HFFc6 (cell line): ENCODE results near the gene SERPINA5. TPM values are rescaled to one million over a fixed set of nuclear protein-coding genes. Genes with fewer than 3 reads are reported as not detected.

Experiments
- DNase-seq: peaks from one replicate; pipeline ENCODE4 v3.0.0-alpha.2; 2018
- H3K27ac Mint-ChIP-seq: 2 replicates; pipeline ENCODE4 v1.8.0; 2020; ENCODE audit warnings: mild to moderate bottlenecking, mixed read lengths
- H3K27me3 Mint-ChIP-seq: 2 replicates; pipeline ENCODE4 v1.8.0; 2021; ENCODE audit warnings: mild to moderate bottlenecking, moderate library complexity, mixed read lengths; ENCODE audit not compliant: insufficient read depth
- H3K36me3 Mint-ChIP-seq: 2 replicates; pipeline ENCODE4 v1.8.0; 2021; ENCODE audit warnings: low read depth, mixed read lengths
- H3K4me1 Mint-ChIP-seq: 2 replicates; pipeline ENCODE4 v1.8.0; 2020; ENCODE audit warnings: low read depth, mixed read lengths
- H3K4me3 Mint-ChIP-seq: 2 replicates; pipeline ENCODE4 v1.8.0; 2020; ENCODE audit warnings: mild to moderate bottlenecking, moderate library complexity, mixed read lengths
- H3K9me3 Mint-ChIP-seq: 2 replicates; pipeline ENCODE4 v1.8.0; 2020; ENCODE audit warnings: mild to moderate bottlenecking, mixed read lengths
- CTCF ChIP-seq: fragments of 200-600 bp; sonication (generic); IDR thresholded peaks from 2 replicates; pipeline ENCODE4 v1.5.0; 2021; ENCODE audit warnings: antibody characterized with exemption, mild to moderate bottlenecking
- total RNA-seq, 6 experiments: library from RNA; stranded (reverse); fragmentation: NEBNext Ultra II Directional; extraction: Animal tissue kit (Norgen Biotek cat#: 25700); gene quantifications; 2 replicates in 1 of 6; 3 replicates in 5 of 6; pipeline ENCODE4 v1.2.3, GENCODE V29; 2021

The SERPINA5 gene
- total RNA-seq, 6 experiments from 2014 or later: not detected

- DNase-seq: no peak
- no peak overlapping the region for H3K4me3 Mint-ChIP-seq
- H3K27me3 Mint-ChIP-seq: no peaks in the 10 kb centered on the region; the same call in 1 of the 2 replicates
- H3K9me3 Mint-ChIP-seq: peaks cover 78% of the 10 kb centered on the region
- TF ChIP-seq CTCF: no peak
- H3K4me1 Mint-ChIP-seq: no peaks in the 10 kb centered on the region
- no peak overlapping the region for H3K27ac Mint-ChIP-seq
- peaks cover 8% of the 10 kb centered on the region; the same call in 1 of the 2 replicates for H3K36me3 Mint-ChIP-seq
Observed at GRCh38 chr14:94562022-94562421, 19.2 kb upstream of the SERPINA5 start.

GRCh38 chr14:94562941-94563883 lies 18.0 kb upstream of the SERPINA5 start:
- no peak overlapping the region for H3K4me3 Mint-ChIP-seq
- H3K36me3 Mint-ChIP-seq: peaks cover 8% of the 10 kb centered on the region; the same call in 1 of the 2 replicates
- no peaks in the 10 kb centered on the region; the same call in 1 of the 2 replicates for H3K27me3 Mint-ChIP-seq
- H3K27ac Mint-ChIP-seq: no peak overlapping the region
- peaks cover 76% of the 10 kb centered on the region for H3K9me3 Mint-ChIP-seq
- H3K4me1 Mint-ChIP-seq: no peaks in the 10 kb centered on the region
- no peak for DNase-seq
- no peak for TF ChIP-seq CTCF

GRCh38 chr14:94564381-94564780 lies 16.8 kb upstream of the SERPINA5 start:
- Mint-ChIP-seq H3K27ac (no peak overlapping the region), H3K9me3 (peaks cover 77% of the 10 kb centered on the region), H3K4me3 (no peak overlapping the region), H3K4me1 (no peaks in the 10 kb centered on the region), H3K36me3 (peaks cover 8% of the 10 kb centered on the region; the same call in 1 of the 2 replicates), H3K27me3 (no peaks in the 10 kb centered on the region; the same call in 1 of the 2 replicates)
- DNase-seq: no peak
- TF ChIP-seq CTCF: no peak

GRCh38 chr14:94568186-94568585 lies 13.0 kb upstream of the SERPINA5 start:
- no peaks in the 10 kb centered on the region for H3K4me1 Mint-ChIP-seq
- H3K4me3 Mint-ChIP-seq: no peak overlapping the region
- no peaks in the 10 kb centered on the region for H3K27me3 Mint-ChIP-seq
- peaks cover 71% of the 10 kb centered on the region for H3K9me3 Mint-ChIP-seq
- no peak for DNase-seq
- TF ChIP-seq CTCF: no peak
- no peak overlapping the region for H3K27ac Mint-ChIP-seq
- peaks cover 8% of the 10 kb centered on the region for H3K36me3 Mint-ChIP-seq

- Mint-ChIP-seq H3K36me3 (peaks cover 8% of the 10 kb centered on the region), H3K4me1 (no peaks in the 10 kb centered on the region), H3K27ac (no peak overlapping the region)
Observed at GRCh38 chr14:94569381-94570001, 11.7 kb upstream of the SERPINA5 start.

More at GRCh38 chr14:94569381-94570001, 11.7 kb upstream of the SERPINA5 start:
- no peak for DNase-seq
- H3K4me3 Mint-ChIP-seq: no peak overlapping the region
- peaks cover 72% of the 10 kb centered on the region for H3K9me3 Mint-ChIP-seq
- H3K27me3 Mint-ChIP-seq: no peaks in the 10 kb centered on the region
- TF ChIP-seq CTCF: no peak
